Jurkat, Clone E6-1 (cell line): ENCODE results near the gene EHBP1.
A peak's percentile ranks its signal among the peaks of the same experiment; 100 is the strongest.
"Not testable (repeated sequence)": the region's sequence is repeated elsewhere in the genome, so short reads cannot be mapped to it uniquely, and the experiment has no call there.

ENCODE experiments used
- DNase-seq: peaks from one replicate; pipeline ENCODE4 v3.0.0-alpha.2; 2011; ENCODE audit warnings: low read depth, low spot score
- H3K4me3 ChIP-seq: 2 replicates; pipeline ENCODE4 v1.5.1; 2011; ENCODE audit warnings: mild to moderate bottlenecking, low read length, control low read depth, moderate library complexity

Gene EHBP1

DNA sequence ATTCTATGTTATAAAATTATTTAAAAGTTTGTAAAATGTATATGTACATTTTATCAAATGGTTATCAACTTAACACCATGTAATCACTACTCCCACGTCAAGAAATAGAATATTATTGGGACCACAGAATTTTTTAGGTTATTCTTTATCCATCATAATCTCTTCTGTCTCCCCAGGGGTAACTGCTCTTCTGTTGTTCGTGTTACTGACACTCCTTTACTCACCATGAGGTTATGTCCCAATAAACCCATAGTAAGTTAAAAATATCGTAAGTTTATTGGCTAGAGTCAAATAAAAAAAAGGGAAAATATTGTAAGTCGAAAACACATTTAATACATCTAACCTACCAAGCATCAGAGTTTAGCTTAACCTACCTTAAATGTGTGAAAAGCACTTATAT is 359.1 kb downstream of the EHBP1 start:
- no peak overlapping the region for H3K4me3 ChIP-seq
- no peak for DNase-seq

DNA sequence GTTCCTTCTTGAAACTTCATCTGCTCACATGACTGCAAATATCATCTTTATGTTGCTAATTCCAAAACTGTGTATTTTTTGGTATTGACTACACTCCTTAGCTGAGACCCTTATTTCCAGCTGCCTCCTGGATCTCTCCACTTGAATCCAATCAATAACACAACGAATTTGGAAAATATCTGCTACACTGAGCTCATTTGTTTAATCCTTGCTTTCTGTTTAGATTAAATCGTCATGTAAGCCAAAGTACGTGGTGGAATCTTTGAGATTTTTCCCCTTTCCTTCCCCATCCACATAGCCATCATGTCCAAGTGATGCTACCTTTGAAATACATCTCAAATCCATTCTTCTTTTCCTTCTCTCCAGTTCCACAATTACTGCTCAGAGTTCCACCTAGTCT is 360.8 kb downstream of the EHBP1 start:
- no peak for DNase-seq
- H3K4me3 ChIP-seq, result no peak overlapping the region

- no peak overlapping the region for H3K4me3 ChIP-seq
- DNase-seq, result no peak
Observed at GRCh38 chr2:63066838-63067237, 361.3 kb downstream of the EHBP1 start.

DNA sequence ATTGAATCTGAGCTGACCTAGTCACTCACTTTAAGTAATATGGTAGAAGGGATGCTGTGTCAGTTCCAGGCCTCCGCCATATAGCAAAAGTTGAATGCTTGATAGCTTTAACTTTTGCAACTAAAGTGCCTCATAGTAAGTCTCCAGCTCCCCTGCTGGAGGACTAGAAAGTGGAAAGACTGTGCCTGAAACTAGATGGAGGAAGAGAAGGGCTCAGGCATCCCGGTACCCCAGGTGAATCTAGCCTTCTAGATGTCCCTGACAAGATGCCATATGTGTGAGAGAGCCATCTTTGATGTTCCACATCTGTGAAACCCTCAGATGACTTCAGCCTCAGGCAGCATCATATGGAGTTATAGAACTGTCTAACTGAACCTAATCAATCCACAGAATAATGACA is 366.2 kb downstream of the EHBP1 start:
- H3K4me3 ChIP-seq, result no peak overlapping the region
- DNase-seq, result no peak

DNA sequence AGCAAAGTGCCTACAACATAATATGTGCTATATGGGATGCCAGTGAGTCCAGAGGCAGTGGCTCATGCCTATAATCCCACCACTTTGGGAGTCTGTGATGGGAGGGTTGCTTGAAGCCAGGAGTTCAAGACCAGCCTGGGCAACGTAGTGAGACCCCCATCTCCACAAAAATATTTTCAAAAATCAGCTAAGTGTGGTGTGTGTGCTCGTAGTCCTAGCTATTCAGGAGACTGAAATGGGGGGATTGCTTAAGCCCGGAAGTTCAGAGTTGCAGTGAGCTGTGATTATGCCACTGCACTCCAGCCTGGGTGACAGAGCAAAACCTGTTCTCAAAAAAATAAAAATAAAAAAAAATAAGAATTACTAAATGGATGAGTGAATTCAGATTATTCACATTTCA is 368.5 kb downstream of the EHBP1 start:
- DNase-seq, result no peak
- H3K4me3 ChIP-seq, result no peak overlapping the region

DNA sequence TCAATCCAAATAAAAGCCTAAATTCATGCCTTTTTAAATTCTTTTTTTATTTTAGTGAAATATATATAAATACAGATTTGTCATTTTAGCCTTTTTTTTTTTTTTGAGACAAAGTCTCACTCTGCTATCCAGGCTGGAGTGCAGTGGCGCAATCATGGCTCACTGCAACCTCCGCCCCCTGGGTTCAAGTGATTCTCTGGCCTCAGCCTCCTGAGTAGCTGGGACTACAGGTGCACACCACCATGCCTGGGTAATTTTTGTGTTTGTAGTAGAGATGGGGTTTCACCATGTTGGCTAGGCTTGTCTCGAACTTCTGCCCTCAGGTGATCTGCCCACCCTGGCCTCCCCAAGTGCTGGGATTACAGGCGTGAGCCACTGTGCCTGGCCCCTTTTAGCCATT is 368.9 kb downstream of the EHBP1 start:
- H3K4me3 ChIP-seq, DNase-seq: not testable (repeated sequence)

DNA sequence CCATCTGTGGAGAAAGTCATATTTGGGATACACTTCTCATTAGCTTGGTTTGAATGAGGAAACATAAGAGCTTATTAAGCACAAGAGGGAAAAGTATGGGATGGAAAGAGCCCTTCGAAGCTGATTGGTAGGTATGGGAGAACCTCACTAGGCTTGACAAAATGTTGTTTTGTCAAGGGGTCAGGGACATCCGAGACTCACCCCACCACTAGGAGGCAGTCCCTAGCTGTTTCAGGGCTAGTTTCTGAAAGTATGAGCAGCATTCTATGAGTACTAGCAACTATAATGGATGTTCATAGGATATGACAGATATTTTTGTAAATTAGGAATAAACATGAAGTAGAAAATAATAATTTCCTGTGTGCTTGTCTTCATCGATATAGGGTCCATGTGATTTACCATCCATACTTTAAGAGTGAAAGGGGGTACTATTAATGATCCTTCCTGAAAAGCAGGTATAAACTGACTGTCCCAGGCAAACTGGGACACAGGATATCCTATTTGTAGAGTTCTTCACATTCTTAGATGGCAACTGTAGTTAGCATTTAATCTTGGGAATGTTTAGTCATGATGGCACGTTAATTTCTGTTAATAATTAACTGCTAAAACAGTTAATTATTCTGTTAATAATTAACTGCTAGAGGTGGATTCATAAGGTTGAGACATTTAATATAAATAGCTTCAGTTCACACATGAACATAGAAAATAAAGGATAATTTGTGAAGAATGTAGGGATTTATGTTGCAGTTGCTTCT is 373.5 kb downstream of the EHBP1 start:
- no peak overlapping the region for H3K4me3 ChIP-seq
- DNase-seq, result peak; percentile 34

GRCh38 chr2:63081404-63081803 is 375.9 kb downstream of the EHBP1 start:
- H3K4me3 ChIP-seq, result no peak overlapping the region
- DNase-seq, result peak; percentile 23

- no peak overlapping the region for H3K4me3 ChIP-seq
- no peak for DNase-seq
Observed at GRCh38 chr2:63086687-63087086, 381.2 kb downstream of the EHBP1 start.

DNA sequence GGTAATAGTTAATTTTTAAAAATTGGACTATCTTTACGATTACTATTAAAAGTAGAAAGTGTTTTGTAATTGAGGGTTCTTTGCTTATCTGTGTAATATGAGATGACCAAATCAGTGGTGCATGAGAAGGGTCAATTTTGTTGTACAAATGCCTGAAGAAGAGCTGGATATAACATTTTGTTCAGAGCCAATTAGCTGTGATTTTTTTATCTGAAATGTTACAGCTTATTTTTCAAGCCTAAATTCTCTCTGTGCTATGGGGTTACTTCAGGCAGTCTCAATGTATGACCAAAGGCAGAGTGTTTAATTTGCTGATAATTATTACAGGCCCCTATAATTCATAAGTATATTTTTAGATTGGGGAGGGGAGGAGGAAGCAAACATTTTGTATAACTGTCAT is 386.9 kb downstream of the EHBP1 start:
- DNase-seq, result no peak
- no peak overlapping the region for H3K4me3 ChIP-seq

- DNase-seq, result no peak
- no peak overlapping the region for H3K4me3 ChIP-seq
Observed at GRCh38 chr2:63092857-63093256, 387.3 kb downstream of the EHBP1 start.

GRCh38 chr2:63093502-63093901 is 388.0 kb downstream of the EHBP1 start:
- H3K4me3 ChIP-seq, result no peak overlapping the region
- DNase-seq, result no peak
